Measurements from ENCODE around the gene VAMP8.
"Not testable (repeated sequence)": the region's sequence is repeated elsewhere in the genome, so short reads cannot be mapped to it uniquely, and the experiment has no call there.

The VAMP8 gene

DNA sequence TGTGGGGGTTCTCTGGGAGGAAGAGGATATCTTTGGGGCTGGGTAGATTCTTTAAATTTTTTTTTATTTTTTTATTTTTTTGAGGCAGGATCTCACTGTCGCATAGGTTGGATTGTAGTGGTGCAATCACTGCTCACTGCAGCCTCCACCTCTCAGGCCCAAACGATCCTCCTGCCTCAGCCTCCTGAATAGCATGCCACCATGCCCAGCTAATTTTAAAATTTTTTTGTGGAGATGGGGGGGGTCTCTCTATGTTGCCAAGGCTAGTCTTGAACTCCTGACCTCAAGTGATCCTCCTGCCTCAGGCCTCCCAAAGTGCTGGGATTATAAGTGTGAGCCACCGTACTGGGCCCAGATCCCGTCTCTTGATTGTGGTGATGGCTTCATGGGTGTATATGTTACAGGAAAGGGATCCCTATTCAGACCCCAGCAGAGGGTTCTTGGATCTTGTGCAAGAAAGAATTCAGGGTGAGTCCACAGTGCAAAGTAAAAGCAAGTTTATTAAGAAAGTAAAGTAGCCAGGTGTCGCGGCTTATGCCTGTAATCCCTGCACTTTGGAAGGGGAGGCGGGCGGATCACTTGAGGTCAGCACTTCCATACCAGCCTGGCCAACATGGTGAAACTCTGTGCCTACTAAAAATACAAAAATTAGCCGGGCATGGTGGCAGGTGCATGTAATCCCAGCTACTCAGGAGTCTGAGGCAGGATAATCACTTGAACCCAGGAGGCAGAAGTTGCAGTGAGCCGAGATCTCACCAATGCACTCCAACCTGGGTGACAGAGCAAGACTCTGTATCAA is 36.5 kb downstream of the VAMP8 start:
- H3K79me2 ChIP-seq (ENCODE audit: insufficient read depth, low read length) = peaks cover 23% of the 10 kb centered on the region
- no peak for TF ChIP-seq EZH2 (IDR thresholded peaks at IDR 0.05; ENCODE audit: borderline replicate concordance, low read length)
- TF ChIP-seq, protein P1, sequence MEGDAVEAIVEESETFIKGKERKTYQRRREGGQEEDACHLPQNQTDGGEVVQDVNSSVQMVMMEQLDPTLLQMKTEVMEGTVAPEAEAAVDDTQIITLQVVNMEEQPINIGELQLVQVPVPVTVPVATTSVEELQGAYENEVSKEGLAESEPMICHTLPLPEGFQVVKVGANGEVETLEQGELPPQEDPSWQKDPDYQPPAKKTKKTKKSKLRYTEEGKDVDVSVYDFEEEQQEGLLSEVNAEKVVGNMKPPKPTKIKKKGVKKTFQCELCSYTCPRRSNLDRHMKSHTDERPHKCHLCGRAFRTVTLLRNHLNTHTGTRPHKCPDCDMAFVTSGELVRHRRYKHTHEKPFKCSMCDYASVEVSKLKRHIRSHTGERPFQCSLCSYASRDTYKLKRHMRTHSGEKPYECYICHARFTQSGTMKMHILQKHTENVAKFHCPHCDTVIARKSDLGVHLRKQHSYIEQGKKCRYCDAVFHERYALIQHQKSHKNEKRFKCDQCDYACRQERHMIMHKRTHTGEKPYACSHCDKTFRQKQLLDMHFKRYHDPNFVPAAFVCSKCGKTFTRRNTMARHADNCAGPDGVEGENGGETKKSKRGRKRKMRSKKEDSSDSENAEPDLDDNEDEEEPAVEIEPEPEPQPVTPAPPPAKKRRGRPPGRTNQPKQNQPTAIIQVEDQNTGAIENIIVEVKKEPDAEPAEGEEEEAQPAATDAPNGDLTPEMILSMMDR (IDR thresholded peaks at IDR 0.05; ENCODE audit: low read length) = no peak
- H3K36me3 ChIP-seq (ENCODE audit: insufficient read depth, low read length) = peaks cover 19% of the 10 kb centered on the region; the same call in 1 of the 2 replicates
- H3F3A ChIP-seq (ENCODE audit: insufficient read depth, low read length) = no peaks in the 10 kb centered on the region
- no peaks in the 10 kb centered on the region for H3K9me2 ChIP-seq (ENCODE audit: low read depth, low read length)
- no peaks in the 10 kb centered on the region for H4K20me1 ChIP-seq (ENCODE audit: insufficient read depth, low read length)
- no peak overlapping the region for H3K27ac ChIP-seq (ENCODE audit: low read depth, low read length, poor library complexity, severe bottlenecking)
- no peaks in the 10 kb centered on the region for H3K9me3 ChIP-seq (ENCODE audit: low read length)
- no peak overlapping the region for H3K9ac ChIP-seq (ENCODE audit: low read length)
- H3K4me3 ChIP-seq (ENCODE audit: low read depth, low read length, poor library complexity, severe bottlenecking) = no peak overlapping the region
- no peaks in the 10 kb centered on the region for H3K27me3 ChIP-seq (ENCODE audit: insufficient read depth, low read length)
- H2AFZ ChIP-seq (ENCODE audit: low read length) = no peak overlapping the region
- peaks cover 33% of the 10 kb centered on the region for H3K4me1 ChIP-seq (ENCODE audit: insufficient read depth, low read length, severe bottlenecking)
- H3K4me2 ChIP-seq (ENCODE audit: low read length) = no peak overlapping the region

DNA sequence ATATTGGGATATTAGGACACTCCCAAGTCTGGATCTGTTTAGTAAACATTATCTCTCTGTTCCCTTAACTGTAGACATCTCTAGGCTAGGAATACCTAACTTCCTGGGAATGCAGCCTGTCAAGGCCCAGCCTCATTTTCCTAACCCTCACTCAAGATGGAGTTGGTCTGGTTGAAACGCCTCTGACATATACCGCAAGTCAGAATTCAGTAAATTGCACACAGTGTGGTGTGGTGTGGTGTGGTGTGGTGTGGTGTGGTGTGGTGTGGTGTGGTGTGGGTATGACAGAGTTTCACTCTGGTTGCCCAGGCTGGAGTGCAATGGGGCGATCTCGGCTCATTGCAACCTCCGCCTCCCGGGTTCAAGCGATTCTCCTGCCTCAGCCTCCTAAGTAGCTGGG is 37.4 kb downstream of the VAMP8 start:
- H4K20me1 ChIP-seq (ENCODE audit: insufficient read depth, low read length); H2AFZ ChIP-seq (ENCODE audit: low read length); H3K4me3 ChIP-seq (ENCODE audit: low read depth, low read length, poor library complexity, severe bottlenecking); H3F3A ChIP-seq (ENCODE audit: insufficient read depth, low read length); H3K9me3 ChIP-seq (ENCODE audit: low read length); H3K27ac ChIP-seq (ENCODE audit: low read depth, low read length, poor library complexity, severe bottlenecking); H3K27me3 ChIP-seq (ENCODE audit: insufficient read depth, low read length); H3K9me2 ChIP-seq (ENCODE audit: low read depth, low read length); H3K9ac ChIP-seq (ENCODE audit: low read length); H3K4me2 ChIP-seq (ENCODE audit: low read length): not testable (repeated sequence)
- Histone ChIP-seq H3K79me2 (ENCODE audit: insufficient read depth, low read length) (peaks cover 27% of the 10 kb centered on the region), H3K4me1 (ENCODE audit: insufficient read depth, low read length, severe bottlenecking) (peaks cover 33% of the 10 kb centered on the region), H3K36me3 (ENCODE audit: insufficient read depth, low read length) (peaks cover 23% of the 10 kb centered on the region)

DNA sequence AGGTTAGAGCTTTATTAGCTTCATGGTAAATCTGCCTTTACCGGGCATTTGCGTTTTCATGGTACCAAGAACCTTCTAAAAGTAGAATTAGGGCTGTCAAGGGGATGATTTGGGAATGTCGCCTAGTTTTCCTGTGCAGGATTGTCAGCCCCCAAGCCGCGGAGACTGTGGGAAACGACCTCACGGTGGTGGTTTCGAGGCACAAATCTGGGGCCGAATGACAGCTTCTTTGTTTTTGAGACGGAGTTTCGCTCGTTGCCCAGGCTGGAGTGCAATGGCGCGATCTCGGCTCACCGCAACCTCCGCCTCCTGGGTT is 38.0 kb downstream of the VAMP8 start:
- peaks cover 28% of the 10 kb centered on the region for H3K4me1 ChIP-seq (ENCODE audit: insufficient read depth, low read length, severe bottlenecking)
- no peaks in the 10 kb centered on the region for H4K20me1 ChIP-seq (ENCODE audit: insufficient read depth, low read length)
- H3K27me3 ChIP-seq (ENCODE audit: insufficient read depth, low read length) = no peaks in the 10 kb centered on the region
- no peak overlapping the region; the same call in 1 of the 2 replicates for H3K9ac ChIP-seq (ENCODE audit: low read length)
- H3K4me2 ChIP-seq (ENCODE audit: low read length) = peak overlapping the region; percentile 78; the same call in 1 of the 2 replicates
- H3F3A ChIP-seq (ENCODE audit: insufficient read depth, low read length) = no peaks in the 10 kb centered on the region
- H3K36me3 ChIP-seq (ENCODE audit: insufficient read depth, low read length) = peaks cover 28% of the 10 kb centered on the region
- no peaks in the 10 kb centered on the region for H3K9me2 ChIP-seq (ENCODE audit: low read depth, low read length)
- H2AFZ ChIP-seq (ENCODE audit: low read length) = no peak overlapping the region
- no peak overlapping the region for H3K27ac ChIP-seq (ENCODE audit: low read depth, low read length, poor library complexity, severe bottlenecking)
- peaks cover 27% of the 10 kb centered on the region for H3K79me2 ChIP-seq (ENCODE audit: insufficient read depth, low read length)
- H3K9me3 ChIP-seq (ENCODE audit: low read length) = no peaks in the 10 kb centered on the region
- TF ChIP-seq, protein P1 (IDR thresholded peaks at IDR 0.05; ENCODE audit: low read length) = no peak
- no peak for TF ChIP-seq EZH2 (IDR thresholded peaks at IDR 0.05; ENCODE audit: borderline replicate concordance, low read length)
- peak overlapping the region; percentile 95 for H3K4me3 ChIP-seq (ENCODE audit: low read depth, low read length, poor library complexity, severe bottlenecking)

DNA sequence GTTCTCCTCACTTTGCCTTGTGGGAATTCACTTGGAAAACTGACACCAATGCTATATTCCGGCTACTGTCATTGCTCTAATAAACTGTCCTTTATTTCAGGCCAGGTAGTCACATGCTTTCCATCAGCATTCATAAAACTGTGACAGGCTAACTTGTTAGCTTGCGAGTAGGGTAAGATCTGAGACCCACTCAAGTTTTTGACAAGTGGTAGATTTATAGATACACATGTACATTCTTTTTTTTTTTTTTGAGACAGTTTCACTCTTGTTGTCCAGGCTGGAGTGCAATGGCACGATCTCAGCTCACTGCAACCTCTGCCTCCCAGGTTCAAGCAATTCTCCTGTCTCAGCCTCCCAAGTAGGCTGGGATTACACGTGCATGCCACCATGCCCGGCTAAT is 40.3 kb downstream of the VAMP8 start:
- Histone ChIP-seq H3K4me3 (ENCODE audit: low read depth, low read length, poor library complexity, severe bottlenecking) (peak overlapping the region; percentile 95), H3K9ac (ENCODE audit: low read length) (peak overlapping the region; percentile 98; the same call in 1 of the 2 replicates), H3K79me2 (ENCODE audit: insufficient read depth, low read length) (peaks cover 31% of the 10 kb centered on the region), H3K4me1 (ENCODE audit: insufficient read depth, low read length, severe bottlenecking) (peaks cover 14% of the 10 kb centered on the region), H3K36me3 (ENCODE audit: insufficient read depth, low read length) (peaks cover 47% of the 10 kb centered on the region), H3K4me2 (ENCODE audit: low read length) (peak overlapping the region; percentile 78)
- H4K20me1 ChIP-seq (ENCODE audit: insufficient read depth, low read length); H3K27me3 ChIP-seq (ENCODE audit: insufficient read depth, low read length); H3K9me3 ChIP-seq (ENCODE audit: low read length); H2AFZ ChIP-seq (ENCODE audit: low read length); H3F3A ChIP-seq (ENCODE audit: insufficient read depth, low read length); H3K9me2 ChIP-seq (ENCODE audit: low read depth, low read length); H3K27ac ChIP-seq (ENCODE audit: low read depth, low read length, poor library complexity, severe bottlenecking): not testable (repeated sequence)
